Stimulated activated CD8-positive, alpha-beta memory T cell treated with anti-CD3 and anti-CD28 coated beads, Interleukin-2, amount 100 ng/mL, for 48 hours (primary cell): ENCODE measurements around the gene SFN.
"Not testable (repeated sequence)": the region's sequence is repeated elsewhere in the genome, so short reads cannot be mapped to it uniquely, and the experiment has no call there.

Source experiments
- DNase-seq, 2 donors: peaks; one replicate each; pipeline ENCODE4 v3.0.0-alpha.2; 2020; ENCODE audit warnings: low read depth in 2 of 2

Gene SFN

GRCh38 chr1:26862781-26863684, at the start of gene SFN:
SFN (plus strand) TSS chr1:26863149; CDS start chr1:26863213, 64 bp downstream.
- DNase-seq: peak in 1 of 2 donors; percentile 65

GRCh38 chr1:26814377-26814776, 48.6 kb upstream of the SFN start:
- DNase-seq: no peak

GRCh38 chr1:26814893-26815292, 48.1 kb upstream of the SFN start:
- DNase-seq: no peak

GRCh38 chr1:26820784-26821269, 42.1 kb upstream of the SFN start:
- no peak for DNase-seq

- no peak for DNase-seq
These were observed 40.1 kb upstream of the SFN start for GRCh38 chr1:26822737-26823395.

GRCh38 chr1:26824731-26825130, 38.2 kb upstream of the SFN start:
- no peak for DNase-seq

- peak; percentile 62 to 68 for DNase-seq
These were observed 36.5 kb upstream of the SFN start, which contains the start of gene ZDHHC18 for GRCh38 chr1:26826261-26827105. ZDHHC18 (plus strand) TSS chr1:26826688; CDS start chr1:26826805, 117 bp downstream.

GRCh38 chr1:26827106-26827604, 35.8 kb upstream of the SFN start:
- no peak for DNase-seq

- DNase-seq: no peak
These were observed 35.3 kb upstream of the SFN start for GRCh38 chr1:26827663-26828062.

GRCh38 chr1:26828411-26828991, 34.4 kb upstream of the SFN start:
- DNase-seq: no peak

- no peak for DNase-seq
These were observed 33.6 kb upstream of the SFN start for GRCh38 chr1:26829184-26829911.

- no peak for DNase-seq
These were observed 31.9 kb upstream of the SFN start for GRCh38 chr1:26831059-26831458.

GRCh38 chr1:26831546-26832248, 31.3 kb upstream of the SFN start:
- DNase-seq: no peak

- DNase-seq: no peak
These were observed 30.5 kb upstream of the SFN start for GRCh38 chr1:26832249-26832960.

- DNase-seq: peak; percentile 68 to 73
These were observed 29.2 kb upstream of the SFN start for GRCh38 chr1:26833432-26834405.

- DNase-seq: not testable (repeated sequence)
These were observed 25.3 kb upstream of the SFN start for GRCh38 chr1:26837665-26838064.

GRCh38 chr1:26838474-26839338, 24.2 kb upstream of the SFN start:
- peak in 1 of 2 donors; percentile 38 for DNase-seq
